IPS-18c (cell line): ENCODE measurements around the gene HYAL1.

ENCODE experiments used
- H3K4me3 ChIP-seq: 2 replicates; pipeline ENCODE4 v1.7.0; 2013; ENCODE audit warnings: low read depth, mild to moderate bottlenecking, low read length, moderate library complexity; ENCODE audit not compliant: insufficient read depth
- H3K9me3 ChIP-seq: one replicate; pipeline ENCODE4 v1.6.1; 2013; ENCODE audit warnings: mild to moderate bottlenecking, low read length, moderate library complexity; ENCODE audit not compliant: control insufficient read depth, insufficient read depth

Gene HYAL1

DNA sequence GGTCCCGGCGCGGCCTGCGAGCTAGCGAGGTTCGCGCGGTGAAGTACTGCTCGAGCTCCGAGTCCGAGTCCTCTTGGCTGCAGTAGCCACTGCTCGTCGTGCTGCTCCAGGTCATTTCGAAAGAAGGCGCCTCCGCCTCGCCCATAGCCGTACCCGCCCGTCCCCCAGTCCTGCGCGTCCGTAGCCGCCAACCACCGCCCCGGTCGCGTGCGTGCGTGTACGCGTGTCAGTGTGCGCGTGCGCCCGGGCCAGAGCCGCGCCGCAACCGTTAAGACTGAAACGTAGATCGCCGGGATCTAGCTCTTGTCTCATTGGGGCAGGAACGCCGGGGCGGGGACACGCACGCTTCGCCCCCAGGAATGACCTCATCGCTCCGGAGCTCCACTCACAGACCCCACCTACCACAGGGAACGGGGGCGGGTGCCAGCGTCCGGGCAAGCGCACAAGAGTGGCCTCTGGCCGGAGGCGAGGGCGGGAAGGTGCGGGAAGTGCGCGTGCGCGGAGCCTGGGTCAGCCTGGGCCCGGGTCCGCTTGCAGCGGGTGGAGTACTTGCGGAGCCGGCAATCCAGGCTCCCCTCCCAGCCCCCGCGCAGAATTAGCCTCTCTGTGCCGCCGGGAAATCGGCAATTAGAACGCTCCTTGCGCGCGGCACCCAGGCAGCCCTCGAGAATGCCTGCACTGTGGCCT lies 33.9 kb upstream of the HYAL1 start:
- H3K9me3 ChIP-seq = no peaks in the 10 kb centered on the region
- peak overlapping the region; percentile 83 for H3K4me3 ChIP-seq

DNA sequence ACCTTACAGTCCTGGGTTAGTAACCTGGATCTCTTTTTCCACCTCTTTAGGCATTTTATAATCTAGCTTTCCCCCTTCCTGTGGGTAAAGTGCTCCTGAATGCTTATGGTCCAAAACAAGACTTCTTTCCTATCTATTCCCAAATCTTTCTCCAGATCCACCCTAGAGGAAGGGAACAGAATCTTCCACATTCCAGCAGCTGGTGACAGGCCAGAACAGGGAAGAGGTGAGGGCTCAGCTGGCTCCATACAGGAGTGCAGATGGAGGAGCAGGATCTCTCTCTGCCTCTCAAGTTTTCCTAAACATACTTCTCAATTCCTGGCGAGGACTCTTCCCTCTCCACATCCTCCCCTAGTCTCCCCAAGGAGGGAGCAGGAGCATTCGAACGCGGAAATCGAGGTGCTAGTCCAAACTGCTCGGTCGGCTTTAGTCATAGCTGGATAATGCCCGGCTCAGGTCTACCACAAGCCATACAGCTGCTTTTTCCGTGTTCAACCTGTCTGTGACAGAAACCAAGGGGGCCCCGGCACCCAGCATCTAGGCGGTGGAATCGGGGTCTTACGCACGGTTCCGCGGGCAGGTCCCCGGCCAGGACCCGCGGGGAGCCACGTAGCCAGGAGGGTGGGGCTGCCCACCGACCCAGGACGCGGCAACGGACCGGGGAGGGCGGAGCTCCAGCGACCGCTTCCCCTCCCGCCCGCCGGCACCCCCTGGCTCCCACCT lies 33.2 kb upstream of the HYAL1 start:
- Histone ChIP-seq H3K9me3 (no peaks in the 10 kb centered on the region), H3K4me3 (peak overlapping the region; percentile 83)

DNA sequence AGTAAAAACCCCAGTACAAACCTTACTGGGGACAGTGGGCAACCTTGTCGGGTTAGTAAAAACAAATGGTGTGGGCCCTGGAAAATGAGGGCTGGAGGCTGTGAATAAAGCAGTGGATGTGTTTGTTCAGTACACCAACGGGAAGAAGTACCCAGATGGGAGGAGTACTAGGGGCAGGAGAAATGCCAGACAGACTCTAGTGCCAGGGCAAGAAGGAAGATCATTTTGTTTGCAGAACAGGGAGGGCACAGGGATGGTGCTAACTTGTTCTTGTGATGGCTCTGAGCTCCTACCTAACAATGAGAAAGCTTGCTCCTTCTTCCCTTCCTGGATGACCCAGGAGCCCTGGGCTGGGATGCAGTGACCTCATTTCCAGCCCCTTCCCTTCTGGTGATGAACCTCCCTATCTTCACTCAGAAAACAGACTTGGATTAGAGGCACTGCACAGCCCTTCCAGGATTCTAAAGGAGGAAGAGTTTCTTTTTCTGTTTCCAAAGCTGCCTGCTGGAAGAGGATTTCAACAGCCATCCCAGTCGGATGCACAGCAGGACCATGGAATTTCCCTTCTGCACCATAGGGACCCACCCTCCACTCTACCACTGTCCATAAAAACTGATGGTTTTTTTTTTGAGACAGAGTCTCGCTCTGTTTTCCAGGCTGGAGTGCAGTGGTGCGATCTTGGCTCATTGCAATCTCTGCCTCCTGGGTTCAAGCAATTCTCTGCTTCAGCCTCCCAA lies 31.1 kb upstream of the HYAL1 start:
- H3K9me3 ChIP-seq = no peaks in the 10 kb centered on the region
- no peak overlapping the region; the same call in 1 of the 2 replicates for H3K4me3 ChIP-seq

DNA sequence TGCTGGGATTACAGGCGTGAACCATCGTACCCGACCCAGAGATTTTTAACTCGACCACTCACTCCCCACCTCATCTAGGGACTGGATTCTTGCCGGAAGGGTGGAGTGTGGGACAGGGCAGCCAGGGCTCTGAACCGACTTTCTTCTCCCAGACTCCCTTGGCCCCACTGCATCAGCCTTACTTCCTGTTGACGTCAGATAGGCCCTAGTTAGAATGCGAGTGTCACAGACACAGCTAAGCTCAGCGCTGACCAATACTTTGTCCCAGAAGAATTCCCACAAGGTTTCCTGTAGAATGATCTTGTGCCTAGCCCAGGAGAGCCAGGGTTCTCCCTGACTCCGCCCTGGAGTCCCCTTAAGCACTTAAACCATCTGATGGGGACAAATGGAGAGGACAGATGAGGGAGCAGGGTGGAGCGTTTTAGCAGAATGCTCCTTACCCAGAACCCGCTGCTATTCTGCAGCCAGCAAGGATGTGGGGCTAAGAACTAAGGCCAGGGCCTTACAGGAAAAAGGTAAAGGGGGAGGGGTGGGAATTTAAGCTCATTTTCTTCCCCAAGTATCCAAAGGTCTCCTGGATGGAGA lies 30.5 kb upstream of the HYAL1 start:
- H3K9me3 ChIP-seq = no peaks in the 10 kb centered on the region
- no peak overlapping the region for H3K4me3 ChIP-seq

DNA sequence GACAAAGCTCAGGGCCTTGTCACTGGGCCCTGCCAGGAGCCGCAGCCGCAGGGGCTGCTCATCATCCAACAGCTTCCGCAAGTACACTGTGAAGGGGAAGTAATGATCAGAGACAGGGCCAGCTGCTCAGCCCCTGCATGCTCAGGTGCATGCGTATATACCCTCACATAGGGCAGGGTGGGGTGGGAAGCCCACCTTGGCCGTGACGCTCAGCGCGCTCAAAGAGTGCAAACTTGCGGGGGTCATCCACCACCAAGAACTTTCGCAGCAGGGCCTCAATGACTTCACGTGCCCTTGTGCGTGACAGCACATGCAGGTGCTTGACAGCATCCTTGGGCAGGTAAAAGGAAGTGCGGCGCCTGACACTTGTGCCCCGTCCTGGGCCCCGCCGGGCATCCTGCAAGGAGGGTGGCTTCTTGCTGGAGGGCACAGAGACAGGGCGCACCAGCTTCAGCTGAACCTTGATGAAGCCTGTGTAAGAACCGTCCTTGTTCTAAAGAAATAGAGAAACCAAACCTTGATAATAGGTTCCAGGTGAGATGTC lies 28.1 kb upstream of the HYAL1 start:
- Histone ChIP-seq H3K4me3 (no peak overlapping the region), H3K9me3 (peaks cover 8% of the 10 kb centered on the region)

DNA sequence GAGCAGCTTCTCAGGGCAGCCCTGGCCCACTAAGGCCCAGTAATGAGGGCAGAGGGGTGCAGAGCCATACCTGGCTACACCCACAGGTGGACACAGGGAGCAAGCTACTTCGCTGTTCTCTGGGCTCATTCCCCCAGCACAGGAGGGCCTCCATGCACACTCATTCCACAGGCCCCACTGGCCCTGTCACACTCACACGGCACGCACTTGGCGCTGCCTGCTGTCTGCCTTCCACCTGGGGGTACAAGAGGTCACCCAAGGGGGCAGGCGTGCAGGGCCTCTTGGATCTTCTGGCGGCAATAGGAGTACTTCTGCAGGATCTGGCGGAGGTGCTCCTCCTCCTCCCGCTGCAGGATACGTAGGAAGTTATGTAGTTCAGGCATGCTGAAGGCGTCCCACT lies 27.0 kb upstream of the HYAL1 start:
- Histone ChIP-seq H3K4me3 (no peak overlapping the region), H3K9me3 (peaks cover 8% of the 10 kb centered on the region)

DNA sequence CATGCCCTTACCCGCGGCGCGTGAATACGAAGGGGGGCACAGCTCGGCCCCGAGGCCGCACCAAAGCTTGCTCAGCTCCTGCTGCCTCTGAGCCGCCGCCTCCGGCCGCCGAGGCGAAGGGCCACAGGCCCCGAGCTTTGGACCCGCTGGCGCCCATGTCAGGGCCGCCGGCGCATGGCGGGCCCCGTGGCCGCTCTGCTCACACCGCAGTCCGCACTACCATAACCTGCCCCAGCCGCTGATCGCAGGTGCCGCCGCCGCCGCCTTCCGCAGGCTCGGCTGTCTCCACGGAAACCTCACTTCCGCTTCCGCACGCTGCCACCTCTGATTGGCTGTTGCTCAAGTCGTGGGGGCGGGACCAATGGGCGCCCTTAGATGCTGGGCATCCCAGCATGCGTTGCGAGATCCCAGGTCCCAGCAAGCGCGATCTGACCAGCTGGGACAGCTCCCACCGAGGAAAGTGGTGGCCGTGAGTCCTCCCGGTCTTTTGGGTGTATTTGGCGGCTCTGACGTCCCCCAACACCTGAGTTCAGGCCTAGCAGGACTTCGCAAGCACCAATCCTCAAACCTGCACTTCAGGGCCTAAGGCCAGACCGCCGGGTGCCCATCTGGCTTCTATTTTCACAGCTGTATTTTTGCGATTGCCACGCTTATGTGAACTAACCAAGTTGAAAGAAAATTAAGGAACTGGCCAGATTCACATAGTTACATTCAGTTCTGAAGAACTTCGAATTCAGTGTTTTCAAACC lies 24.7 kb upstream of the HYAL1 start, which contains the start of gene TUSC2:
TSS of gene TUSC2 (minus strand) at position 281 of the 749 bp plus-strand sequence. CDS start at position 157, 124 bp downstream.
- peak within 1 kb of the TSS; percentile 91 for H3K4me3 ChIP-seq
- H3K9me3 ChIP-seq = peaks cover 8% of the 10 kb centered on the region

DNA sequence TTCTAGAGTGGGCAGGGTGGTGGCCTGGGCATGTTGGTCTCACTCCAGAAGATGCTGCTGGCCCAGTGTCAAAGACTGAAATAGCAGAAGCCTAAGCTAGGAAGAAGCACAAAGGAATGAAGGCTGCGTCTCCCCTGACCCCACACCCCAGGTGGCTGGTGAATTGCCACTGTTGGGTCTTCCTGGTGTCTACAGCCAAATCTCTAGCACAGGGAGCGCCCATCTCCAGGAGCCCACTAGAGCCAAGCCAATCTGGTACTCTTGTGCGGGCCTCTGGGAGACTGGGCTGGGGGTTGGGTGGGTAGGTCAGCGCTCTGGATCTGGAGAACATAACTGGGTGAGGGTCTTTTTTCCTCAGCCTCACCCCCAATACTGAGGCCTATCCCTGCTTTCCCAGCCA lies 23.8 kb upstream of the HYAL1 start:
- Histone ChIP-seq H3K4me3 (peak overlapping the region; percentile 91), H3K9me3 (peaks cover 8% of the 10 kb centered on the region)

DNA sequence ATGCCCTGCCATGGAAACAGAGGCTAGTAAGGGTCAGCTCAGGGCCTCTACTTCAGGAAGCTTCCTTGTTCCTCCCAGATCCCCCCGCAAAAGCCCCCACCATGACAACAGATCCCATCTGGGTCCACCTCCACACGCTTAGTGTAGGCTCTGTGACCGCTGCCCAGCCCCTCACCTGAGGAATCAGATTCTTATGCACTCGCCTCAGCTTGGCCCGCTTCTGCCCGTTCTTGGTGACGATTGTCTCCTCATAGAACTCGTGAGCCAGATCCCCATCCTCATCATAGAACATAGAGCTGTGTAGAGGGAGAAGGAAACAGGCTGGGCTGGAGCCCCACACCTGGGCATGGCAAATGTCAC lies 22.8 kb upstream of the HYAL1 start:
- peaks cover 8% of the 10 kb centered on the region for H3K9me3 ChIP-seq
- H3K4me3 ChIP-seq = no peak overlapping the region

DNA sequence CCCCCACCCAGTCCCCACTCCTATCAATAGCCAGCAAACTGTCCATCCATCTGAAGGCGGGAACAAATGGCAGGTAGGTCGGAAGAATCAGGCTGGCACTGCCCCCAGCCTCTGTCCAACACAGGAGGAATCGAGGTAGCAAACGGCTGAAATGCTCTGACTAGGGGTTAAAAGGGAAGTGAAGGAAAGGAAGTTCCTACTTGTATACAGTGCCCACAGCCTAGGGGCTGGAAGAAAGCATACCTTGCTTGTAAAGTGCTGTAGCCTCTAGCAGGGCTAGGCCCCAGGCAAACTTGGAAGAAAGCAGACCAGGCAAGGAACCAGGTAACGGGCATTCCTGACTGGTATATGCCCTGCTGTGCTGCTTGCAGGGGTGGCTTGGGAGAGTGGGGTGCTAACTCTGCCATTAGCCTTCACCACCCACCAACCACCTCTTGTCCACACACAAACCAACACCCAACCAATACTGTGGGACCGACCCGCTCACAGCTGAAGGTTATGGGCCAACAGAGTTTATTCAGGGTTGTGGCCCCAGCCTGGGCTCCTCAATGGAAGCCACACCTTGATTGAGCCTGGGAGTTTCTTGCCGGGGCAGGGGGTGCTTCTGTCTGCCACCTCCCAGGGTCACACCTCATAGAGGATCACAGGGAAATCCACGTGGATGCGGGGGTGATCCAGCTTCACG lies 22.3 kb upstream of the HYAL1 start:
- H3K9me3 ChIP-seq = peaks cover 8% of the 10 kb centered on the region
- H3K4me3 ChIP-seq = no peak overlapping the region

DNA sequence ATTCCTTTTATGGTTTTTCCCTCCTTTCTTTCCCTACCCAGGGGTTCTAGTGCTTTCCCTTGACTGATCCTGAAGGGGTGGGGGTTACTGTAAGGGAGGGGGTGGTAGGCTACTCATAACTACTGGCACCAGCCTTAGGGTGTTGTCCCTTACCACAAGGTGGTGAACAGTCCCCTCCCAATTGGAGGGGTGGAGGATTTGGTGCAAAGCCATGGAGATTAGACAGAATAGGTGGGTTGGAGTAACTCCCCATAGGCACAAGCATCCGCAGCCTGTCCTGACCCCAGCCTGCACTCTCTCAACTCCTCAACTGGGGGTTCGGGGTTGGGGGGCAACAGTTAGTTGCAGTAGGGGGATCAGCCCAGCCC lies 21.7 kb upstream of the HYAL1 start:
- Histone ChIP-seq H3K4me3 (no peak overlapping the region), H3K9me3 (peaks cover 8% of the 10 kb centered on the region)

DNA sequence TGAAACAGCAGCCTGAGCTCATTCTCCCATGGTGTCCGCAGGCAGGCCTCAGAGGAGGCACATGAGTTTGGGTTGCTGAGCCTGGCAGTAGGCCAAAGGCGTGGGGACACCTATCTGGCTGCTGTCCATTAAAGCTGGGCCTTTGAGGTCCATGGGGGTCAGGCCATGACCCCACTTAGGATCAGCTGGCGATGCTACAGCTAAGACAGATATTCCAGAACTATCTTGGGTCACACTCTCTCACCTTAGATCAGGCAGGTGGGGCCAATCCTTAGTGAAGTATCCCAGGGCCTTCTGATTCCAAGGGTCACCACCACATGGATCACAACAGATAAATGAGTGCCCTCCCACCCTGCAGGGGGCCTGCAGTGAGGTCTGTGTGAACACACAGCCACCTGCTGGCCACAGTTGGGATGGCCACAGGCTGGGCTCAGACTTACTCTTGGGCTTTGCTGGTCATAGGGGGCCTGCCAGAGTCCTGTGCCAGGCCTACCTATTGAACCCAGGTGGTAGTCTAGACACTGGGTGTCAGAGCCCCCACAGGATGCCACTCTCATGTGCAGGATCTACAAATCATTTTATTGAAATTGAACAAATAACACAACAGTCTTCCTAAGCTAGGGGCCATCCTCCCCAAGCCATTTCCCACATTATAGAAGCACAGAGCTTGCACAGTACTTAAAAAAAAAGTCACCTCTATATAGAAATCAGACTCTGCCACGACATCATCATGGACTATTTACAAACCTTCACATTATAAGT lies 21.2 kb upstream of the HYAL1 start:
- Histone ChIP-seq H3K4me3 (no peak overlapping the region), H3K9me3 (peaks cover 8% of the 10 kb centered on the region)

DNA sequence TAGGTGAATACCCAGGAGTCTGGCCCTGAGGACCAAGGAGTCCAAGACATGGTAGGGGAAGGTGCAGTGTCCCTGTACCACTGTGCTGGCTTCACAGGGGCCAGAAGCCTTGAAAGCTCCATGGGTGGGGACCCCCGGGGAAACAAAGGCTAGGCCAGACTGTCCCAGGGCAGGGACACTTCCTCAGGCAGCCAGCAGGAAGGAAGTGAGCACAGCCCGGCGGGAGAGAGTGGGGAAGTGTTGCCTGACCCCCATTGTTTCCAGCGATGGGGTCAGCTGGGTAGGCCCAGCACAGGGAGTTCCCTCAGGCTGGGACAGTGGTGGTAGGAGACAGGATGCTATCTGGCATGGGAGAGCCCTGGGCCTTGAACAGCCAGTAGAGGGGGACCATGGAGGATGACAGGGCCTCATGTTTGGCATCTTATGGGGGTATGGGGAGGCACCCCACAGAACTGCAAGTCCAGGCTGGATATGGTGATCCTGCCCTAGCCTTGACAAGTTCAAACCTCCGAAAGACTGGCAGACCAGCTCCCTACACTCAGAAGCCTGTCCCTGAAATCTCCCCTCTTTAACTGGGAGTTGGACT lies 20.3 kb upstream of the HYAL1 start:
- H3K9me3 ChIP-seq = peaks cover 8% of the 10 kb centered on the region

DNA sequence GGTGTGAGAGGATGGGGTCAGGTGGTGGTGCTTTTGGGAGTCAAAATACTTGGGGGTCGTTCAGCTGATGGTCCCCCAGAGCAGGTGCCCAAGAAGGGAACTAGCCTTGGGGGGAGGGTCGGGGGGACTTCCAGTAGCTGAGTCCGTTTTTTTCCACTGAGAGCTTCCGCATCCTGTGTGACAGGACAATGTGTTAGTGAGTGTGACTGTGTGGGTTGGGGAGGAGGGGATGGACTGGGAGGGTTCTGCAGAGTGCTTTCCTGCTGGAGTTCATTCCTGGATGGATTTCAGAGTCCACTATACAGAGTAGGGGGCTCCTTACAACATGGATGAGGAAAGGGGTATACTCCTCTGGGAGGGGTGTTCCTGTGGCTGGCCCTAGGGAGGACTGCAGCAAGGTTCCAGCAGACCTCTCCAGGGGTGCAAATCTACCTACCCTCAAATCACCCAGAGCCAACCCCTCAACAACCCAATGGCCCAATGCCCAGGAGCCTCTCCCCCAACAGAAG lies 19.8 kb upstream of the HYAL1 start:
- H3K4me3 ChIP-seq = peak overlapping the region; percentile 71

More for the DNA sequence above, 20.3 kb upstream of the HYAL1 start:
- no peak overlapping the region for H3K4me3 ChIP-seq

DNA sequence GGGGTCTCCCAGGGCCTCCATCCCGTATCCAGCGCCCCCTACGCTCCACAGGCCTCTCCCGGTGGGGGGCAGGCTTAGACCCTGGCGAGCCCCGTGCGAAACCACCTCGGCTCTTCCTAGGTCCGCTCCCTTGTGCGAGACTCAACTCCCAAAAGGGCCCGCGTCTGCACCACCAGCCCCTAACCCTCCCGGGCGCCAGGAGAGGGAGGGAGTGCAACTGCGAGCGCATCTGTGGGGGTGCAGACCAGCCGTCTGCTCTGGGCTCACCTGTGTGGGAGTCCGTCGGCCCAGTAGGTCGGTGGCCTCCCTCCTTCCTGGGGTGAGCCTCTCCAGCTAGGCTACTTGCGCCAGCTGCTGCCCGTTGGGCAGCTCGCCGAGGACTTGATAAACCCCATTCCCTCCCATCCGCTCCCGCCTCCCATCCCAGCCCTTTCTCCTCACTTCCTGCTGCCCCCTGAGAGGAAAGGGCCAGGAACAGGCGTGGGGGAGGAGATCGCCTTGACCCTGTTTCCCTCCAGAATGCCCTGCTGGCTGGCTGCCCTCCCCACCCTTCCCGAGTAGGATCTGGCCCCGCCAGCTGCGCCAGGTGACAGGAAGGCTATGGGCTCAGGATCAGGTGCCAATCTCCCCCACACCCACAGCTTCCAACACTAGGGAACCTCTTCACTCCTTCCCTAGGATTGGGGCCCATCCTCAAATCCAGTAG lies 19.2 kb upstream of the HYAL1 start, which contains the start of gene HYAL2:
TSS of gene HYAL2 (minus strand) at position 360 of the 706 bp plus-strand sequence. CDS start 2,256 bp downstream, outside the sequence.
- peak within 1 kb of the TSS; percentile 71 for H3K4me3 ChIP-seq
- H3K9me3 ChIP-seq = no peaks in the 10 kb centered on the region

More for the DNA sequence above, 19.8 kb upstream of the HYAL1 start:
- peaks cover 4% of the 10 kb centered on the region for H3K9me3 ChIP-seq
